ENCODE data around the gene COL20A1.
"Not testable (repeated sequence)": the region's sequence is repeated elsewhere in the genome, so short reads cannot be mapped to it uniquely, and the experiment has no call there.

COL20A1 gene

GRCh38 chr20:63292904-63293303, at the start of gene COL20A1:
Gene COL20A1 (plus strand): TSS chr20:63293186. CDS start chr20:63295108, 1,922 bp downstream.
- DNase-seq (ENCODE audit: low spot score), result no peak

DNA sequence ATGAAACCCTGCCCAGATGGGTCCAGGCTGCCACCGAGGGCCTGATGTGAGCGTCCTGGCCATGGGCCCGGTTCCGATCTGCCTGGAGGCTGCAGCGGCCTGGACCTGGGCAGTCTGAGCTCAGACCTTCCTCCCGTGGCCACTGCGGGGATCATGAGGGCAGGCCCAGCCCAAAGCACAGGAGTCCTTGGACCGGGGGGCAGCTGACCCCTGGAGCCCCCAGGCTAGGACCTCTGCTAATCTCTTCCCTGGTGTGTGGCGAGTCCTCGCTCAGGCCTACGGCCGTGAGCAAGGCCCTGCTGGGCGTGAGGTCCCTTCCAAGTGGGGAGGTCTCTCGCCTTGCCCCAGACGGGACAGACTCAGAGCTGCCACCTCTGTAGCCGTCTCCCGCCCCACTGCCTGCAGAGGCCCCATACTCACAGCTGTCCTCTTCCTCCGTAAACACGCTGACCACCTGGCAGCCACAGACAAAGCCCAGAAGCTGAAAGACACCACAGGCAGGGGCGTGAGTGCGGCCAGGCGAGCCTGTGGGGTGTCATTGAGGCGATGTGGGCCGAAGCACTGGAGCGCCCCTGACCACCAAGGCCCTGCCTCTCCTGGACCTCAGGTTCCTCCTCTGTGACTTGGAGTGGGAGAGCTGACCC, 49.3 kb upstream of the COL20A1 start:
- DNase-seq (ENCODE audit: low spot score), result no peak

- DNase-seq (ENCODE audit: low spot score), result no peak
Observed at GRCh38 chr20:63244468-63244867, 48.5 kb upstream of the COL20A1 start.

- no peak for DNase-seq (ENCODE audit: low spot score)
Observed at GRCh38 chr20:63246490-63247288, 46.3 kb upstream of the COL20A1 start.

- DNase-seq (ENCODE audit: low spot score), result no peak
Observed at GRCh38 chr20:63247671-63248228, 45.2 kb upstream of the COL20A1 start.

DNA sequence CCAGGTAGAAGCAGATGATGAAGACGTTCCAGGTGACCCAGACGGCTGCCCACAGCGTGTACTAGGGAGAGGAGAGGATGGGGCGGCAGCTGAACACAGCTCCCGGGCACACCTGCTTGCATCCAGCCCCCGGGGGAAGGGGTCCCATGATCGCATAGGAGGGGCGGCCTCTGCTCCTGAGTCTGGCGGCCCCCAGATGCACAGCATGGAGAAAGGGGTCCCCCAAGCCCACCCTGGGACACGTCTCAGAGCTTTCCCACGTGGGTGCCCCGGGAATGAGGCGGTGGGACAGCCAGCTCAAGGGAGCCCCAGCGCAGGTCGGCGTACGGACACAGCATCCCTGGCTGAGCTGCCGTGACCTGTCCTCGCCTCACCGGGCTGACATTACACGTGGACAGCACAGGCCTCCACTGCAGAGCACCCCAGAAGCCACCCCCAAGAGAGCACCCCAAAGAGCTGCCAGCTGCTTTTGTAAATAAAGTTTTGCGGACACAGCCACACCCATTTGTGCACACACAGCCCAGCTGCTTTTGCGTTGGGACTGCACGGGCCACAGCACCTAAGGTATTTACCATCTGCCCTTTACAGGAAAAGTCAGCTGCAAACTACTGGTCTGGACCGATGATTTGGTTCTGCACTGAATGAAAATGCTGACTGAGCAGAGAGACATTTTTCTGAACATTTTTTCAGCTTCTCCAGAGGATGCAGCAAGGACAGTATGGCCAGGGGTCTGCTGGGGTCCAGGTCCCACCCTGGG, 44.0 kb upstream of the COL20A1 start:
- DNase-seq (ENCODE audit: low spot score), result no peak

- DNase-seq (ENCODE audit: low spot score), result no peak
Observed at GRCh38 chr20:63249891-63250290, 43.1 kb upstream of the COL20A1 start.

DNA sequence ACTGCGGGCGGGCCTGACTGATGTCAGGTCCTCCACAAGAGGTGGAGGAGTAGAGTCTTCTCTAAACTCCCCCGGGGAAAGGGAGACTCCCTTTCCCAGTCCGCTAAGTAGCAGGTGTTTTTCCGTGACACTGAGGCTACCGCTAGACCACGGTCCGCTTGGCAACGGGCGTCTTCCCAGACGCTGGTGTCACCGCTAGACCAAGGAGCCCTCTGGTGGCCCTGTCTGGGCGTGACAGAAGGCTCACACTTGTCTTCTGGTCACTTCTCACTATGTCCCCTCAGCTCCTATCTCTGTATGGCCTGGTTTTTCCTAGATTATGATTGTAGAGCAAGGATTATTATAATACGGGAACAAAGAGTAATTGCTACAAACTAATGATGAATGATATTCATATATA, 41.6 kb upstream of the COL20A1 start:
- DNase-seq (ENCODE audit: low spot score), result not testable (repeated sequence)

- no peak for DNase-seq (ENCODE audit: low spot score)
Observed at GRCh38 chr20:63252284-63252711, 40.7 kb upstream of the COL20A1 start.

GRCh38 chr20:63253065-63253437, 39.9 kb upstream of the COL20A1 start:
- no peak for DNase-seq (ENCODE audit: low spot score)

DNA sequence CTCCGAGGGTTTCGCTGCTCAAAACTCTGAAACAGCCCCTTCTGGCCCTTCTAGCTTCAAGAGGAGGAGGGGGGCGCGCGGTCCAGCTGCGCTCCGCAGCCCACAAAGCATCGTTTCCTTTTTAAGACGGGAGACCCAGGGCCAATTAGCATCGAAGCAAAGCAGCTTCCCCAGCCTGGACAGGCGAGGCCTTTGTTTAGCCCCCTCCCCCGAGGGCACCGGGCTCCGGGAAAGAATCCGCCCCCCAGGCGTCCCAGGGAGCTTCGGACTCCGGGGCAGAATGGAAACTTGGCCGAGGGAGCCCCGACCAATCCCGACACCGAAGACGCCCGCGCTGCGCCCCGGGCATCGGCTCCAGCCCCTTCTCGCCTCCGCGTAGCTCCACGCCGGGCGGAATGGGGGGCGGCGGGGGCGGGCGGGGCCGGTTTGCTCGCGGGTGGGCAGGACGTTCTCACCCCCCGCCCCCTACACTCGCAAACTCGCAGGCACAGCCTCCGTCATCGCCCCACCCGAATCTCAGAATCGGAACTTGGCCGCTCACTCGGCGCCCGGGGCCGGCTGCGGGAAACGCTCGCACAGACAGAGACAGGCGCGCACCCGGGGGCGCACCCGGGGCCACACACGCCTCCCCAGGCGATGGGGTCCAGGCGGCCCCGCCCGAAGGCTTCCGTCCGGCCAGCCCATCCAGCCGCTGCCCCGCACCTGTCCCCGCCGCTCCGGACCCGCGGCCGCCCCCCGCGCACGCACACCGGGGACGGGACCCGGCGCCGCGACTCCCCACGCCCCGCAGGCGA, 39.4 kb upstream of the COL20A1 start:
- DNase-seq (ENCODE audit: low spot score), result no peak

GRCh38 chr20:63254232-63254605, 38.8 kb upstream of the COL20A1 start, which contains the start of gene NKAIN4:
Gene NKAIN4 (minus strand): TSS chr20:63254463. CDS start chr20:63254450, 13 bp downstream.
- DNase-seq (ENCODE audit: low spot score), result no peak

- DNase-seq (ENCODE audit: low spot score), result no peak
Observed at GRCh38 chr20:63254606-63255384, 38.2 kb upstream of the COL20A1 start.

DNA sequence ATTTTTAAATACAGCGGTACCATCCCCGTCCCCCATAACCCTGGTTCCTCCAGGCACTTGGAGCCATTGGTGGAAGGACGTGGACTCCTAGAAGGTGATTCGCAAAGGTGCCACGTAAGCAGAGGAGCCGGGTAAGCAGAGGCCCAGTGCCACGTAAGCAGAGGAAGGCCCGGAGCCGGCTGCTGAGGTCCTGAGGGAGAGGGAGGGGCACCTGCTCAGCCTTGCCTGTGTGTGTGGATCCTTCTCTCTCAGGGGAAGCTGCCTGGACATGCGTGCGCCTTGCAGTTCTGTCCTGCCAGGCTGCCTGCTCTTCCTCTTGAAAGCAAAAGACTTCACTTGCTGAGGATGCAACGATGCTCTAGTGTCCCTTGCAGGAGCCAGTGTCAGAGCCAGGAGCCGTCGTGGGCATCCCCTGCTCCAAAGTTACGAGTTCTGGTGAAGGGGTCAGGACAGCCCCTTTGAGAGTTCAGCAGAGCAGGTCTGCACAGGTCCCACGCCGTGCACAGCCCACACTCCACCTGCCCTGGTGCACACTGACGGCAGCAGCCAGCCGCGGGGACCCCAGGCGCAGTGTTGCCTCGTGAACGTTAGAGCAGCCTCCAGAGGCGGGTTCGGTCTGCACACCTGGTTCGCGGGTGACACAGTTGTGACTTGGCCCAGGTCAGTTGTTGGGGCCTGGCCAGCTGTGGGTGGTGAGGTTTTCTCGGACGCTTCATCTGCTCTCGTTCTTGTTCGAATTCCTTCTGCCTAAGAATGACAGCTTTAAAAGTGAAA, 36.9 kb upstream of the COL20A1 start:
- no peak for DNase-seq (ENCODE audit: low spot score)

- no peak for DNase-seq (ENCODE audit: low spot score)
Observed at GRCh38 chr20:63256954-63257353, 36.0 kb upstream of the COL20A1 start.

- DNase-seq (ENCODE audit: low spot score), result no peak
Observed at GRCh38 chr20:63257629-63258028, 35.4 kb upstream of the COL20A1 start.

DNA sequence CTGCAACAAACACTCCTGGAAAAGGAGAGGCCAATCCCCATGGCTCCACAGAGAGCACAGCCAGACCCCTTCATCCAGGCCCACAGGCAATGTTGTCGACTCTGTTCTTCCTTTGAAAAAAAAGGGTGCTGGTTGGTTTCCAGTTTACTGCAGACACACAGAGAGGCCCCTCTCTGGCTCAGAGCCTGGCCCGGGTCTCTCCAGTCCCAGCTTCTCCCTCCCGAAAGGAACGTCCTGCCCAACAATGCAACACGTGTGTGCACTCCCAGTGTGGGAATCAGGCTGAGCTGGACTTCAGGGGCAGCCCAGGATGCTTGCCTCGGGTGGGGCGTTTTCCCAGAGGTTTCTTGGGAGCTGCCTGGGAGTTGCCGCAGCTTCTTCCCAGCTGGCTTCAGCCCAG, 34.2 kb upstream of the COL20A1 start:
- DNase-seq (ENCODE audit: low spot score), result no peak

- DNase-seq (ENCODE audit: low spot score), result no peak
Observed at GRCh38 chr20:63259734-63260460, 33.1 kb upstream of the COL20A1 start.

DNA sequence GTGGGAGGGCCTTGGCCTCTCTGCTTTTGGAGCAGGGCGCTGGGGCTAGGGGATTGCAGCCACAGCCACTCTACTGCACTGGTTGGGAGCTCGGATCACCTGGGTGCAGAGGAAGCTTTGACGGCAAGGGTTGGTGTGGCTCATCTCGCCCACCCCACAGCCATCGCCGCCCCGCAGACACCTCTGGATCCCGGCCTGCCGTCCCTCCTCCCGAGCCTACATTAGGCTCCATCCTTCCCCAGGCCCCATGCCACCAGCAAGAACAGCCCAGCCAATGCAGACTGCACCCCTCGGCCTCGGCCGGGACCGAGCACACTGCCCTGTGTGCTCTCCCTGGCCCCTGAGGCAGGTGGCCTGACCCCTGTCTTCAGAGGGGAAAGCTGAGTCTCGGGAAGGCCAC, 32.5 kb upstream of the COL20A1 start:
- no peak for DNase-seq (ENCODE audit: low spot score)
